HG03196 (cell line): ENCODE results near the gene GATD1.

ENCODE experiments used
- ATAC-seq: cut with Tn5 transposase; IDR thresholded peaks from one replicate; pipeline ENCODE4 v1.9.1; 2021; ENCODE audit not compliant: unreplicated experiment

GATD1 gene, protein sequence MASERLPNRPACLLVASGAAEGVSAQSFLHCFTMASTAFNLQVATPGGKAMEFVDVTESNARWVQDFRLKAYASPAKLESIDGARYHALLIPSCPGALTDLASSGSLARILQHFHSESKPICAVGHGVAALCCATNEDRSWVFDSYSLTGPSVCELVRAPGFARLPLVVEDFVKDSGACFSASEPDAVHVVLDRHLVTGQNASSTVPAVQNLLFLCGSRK

DNA sequence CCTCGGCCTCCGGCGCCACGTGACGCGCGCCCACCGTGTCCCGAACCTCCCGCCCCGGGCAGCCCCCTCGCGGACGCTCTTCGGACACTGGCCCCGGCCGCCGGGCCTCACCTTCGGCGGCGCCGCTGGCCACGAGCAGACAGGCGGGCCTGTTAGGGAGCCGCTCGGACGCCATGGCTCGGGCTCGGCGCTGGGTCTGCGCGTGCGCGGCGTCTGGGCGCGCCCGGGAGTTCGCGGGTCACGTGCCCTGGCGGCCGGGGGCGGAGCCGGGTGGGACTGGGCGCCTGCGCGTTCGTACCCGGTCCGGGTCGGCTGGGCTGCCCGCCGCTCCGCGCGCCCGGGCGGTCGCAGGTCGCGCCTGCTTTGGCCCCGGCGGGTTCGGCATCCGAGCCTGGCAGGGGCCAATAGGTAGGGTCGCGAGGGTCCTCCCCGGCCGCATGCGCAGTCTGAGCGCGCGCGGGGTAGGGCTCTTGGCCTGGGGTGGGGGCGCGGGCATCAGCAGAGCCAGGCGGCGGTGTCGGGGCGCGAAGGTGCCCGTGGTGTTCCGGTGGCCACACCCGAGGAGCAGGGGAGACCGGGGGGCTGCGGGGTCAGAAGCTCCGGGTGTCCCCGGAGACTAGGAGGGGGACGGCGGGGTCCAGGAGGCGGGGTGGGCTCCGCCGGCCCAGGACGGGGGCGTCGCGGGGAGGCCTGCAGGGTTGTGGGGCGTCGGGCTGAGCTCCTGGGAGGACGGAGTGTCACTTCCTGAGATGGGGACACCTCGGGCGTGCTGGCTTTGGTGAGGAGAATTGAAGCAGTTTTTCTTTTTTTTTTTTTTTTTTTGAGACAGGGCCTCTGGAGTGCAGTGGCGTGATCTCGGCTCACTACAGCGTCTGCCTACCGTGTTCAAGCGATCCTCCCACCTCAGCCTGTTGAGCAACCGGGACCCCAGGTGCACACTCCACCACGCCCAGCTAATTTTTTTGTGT, at the start of gene GATD1:
GATD1 (minus strand) TSS at position 200 of the 968 bp plus-strand sequence; CDS start at position 175, 25 bp downstream.
- peak; percentile 71 for ATAC-seq

DNA sequence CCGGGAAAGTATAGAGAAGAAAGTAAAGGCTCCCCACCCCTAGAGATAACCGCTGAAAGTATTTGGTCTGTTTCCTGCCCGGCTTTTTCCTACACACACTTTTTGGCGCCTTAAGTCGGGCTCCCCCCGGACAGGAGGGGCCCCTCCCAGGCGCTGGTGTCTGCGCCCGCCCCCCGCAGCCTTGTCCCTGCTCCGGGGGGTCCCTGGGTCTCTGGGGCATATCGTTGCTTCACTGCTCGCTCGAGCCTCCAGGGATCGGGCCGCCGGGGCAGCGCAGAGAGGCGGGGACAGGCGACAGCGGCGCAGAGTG, 49.5 kb upstream of the GATD1 start:
- no peak for ATAC-seq

DNA sequence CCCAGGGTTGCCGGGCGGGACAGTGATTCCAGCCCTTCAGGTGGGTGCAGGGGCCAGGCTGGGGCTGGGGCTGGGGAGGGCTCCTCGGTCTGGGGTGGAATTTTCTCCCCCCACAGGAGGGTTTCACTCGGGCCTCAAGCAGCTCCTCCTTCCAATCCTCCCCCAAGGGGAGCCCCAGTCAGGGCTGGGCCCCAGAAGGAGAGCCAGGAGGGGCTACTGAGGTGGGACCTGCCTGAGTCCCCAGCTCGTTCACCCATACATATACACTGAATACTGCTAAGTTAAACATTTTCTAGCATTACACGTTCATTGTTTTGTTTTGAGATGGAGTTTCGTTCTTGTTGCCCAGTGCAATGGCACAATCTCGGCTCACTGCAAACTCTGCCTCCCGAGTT, 48.9 kb upstream of the GATD1 start:
- ATAC-seq, result no peak

DNA sequence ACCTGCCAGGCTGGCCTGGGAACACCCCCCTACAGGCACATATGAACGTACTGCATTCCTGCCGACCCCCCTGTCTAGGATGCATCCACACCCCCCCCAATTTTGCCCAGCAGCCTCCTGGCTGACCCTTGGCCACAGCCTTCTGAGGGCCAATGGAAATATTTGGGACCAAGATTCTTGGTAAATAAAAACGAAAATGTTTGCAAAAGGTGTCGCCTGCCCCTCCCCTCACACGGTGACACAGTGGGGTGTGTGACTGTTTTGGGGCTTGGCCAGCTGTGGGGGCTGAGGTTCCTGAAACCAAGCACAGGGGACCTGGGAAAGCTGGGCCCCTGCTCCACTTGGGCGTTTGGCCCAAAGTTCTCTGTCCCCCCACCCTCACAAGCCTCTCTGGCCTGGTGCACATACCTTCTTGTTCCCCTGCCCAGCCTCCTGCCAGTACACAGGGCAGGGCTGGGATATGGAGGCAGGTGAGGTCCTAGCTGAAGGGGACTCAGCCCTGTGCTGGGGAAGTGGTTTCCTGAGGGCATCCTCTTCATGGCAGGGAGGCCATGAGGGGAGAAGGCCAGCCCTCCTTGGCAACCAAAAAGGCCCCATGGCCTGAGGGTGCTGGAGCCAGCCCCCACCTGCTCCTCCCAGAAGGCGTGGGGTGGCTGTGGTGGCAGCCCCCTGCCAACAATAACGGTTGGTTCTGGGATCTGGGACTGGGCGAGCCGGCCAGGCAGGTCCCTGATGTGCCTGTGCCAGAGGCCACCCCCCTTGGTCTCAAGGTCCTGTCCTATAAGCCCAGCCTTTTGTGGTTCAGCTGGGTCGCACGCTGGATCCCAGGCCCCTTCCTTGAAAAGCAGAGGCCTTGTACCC, 48.3 kb upstream of the GATD1 start:
- ATAC-seq, result no peak

DNA sequence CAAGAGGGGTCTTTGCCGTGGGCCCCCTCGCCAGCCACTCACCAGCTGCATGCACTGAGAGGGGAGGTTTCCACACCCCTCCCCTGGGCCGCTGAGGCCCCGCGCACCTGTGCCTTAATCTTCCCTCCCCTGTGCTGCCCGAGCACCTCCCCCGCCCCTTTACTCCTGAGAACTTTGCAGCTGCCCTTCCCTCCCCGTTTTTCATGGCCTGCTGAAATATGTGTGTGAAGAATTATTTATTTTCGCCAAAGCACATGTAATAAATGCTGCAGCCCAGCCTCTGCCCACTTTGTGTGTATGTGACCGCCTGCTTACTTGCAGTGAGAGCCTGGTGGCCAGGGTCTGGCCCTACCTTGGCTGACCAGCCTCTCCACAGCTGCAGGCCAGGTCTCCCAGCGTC, 47.7 kb upstream of the GATD1 start:
- no peak for ATAC-seq

DNA sequence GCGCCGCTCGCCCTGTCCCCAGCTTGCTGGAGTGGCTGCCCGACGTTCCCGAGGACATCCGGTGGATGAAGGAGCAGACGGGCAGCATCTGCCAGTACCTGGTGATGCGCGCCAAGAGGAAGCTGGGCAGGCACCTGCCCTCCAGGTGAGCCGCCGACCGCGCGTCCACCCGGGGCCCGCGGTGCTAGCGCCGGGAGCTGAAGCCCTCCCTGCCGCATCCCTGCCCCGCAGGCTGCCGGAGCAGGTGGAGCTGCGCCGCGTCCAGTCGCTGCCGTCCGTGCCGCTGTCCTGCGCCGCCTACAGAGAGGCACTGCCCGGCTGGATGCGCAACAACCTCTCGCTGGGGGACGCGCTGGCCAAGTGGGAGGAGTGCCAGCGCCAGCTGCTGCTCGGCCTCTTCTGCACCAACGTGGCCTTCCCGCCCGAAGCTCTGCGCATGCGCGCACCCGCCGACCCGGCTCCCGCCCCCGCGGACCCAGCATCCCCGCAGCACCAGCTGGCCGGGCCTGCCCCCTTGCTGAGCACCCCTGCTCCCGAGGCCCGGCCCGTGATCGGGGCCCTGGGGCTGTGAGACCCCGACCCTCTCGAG, 47.1 kb upstream of the GATD1 start:
- ATAC-seq, result no peak

DNA sequence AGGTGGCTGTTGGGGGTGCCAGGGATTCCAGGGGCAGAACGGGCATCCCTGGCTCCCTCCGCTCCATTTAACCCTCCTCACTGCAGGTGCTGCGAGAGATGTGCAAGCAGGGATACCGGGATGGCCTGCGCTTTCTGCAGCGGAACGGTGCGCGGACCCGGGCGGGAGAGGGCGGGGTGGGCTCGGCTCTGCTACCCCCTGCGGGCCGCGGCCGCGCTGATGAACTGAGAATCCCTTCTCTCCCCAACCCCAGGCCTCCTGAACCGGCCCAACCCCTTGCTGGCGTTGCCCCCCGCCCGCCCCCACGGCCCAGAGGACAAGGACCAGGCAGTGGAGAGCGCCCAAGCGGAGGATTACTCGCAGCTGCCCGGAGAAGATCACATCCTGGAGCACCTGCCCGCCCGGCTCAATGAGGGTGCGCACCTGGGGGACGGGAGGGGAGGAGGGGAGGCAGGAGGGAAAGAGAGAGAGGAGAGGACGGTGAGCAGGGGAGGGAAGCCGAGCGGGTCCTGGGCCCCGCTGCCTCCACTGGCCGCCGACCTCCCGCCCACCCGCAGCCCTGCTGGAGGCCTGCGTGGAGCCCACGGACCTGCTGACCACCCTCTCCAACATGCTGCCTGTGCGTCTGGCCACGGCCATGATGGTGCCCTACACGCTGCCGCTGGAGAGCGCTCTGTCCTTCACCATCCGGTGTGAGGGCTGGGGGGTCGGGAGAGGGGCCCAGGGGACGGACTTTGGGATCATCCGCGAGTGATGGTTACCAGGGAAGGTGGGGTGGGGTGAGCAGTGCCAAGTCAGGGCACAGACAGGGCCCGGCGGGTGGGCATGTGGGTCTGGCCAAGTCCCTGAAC, 46.4 kb upstream of the GATD1 start:
- ATAC-seq, result no peak

DNA sequence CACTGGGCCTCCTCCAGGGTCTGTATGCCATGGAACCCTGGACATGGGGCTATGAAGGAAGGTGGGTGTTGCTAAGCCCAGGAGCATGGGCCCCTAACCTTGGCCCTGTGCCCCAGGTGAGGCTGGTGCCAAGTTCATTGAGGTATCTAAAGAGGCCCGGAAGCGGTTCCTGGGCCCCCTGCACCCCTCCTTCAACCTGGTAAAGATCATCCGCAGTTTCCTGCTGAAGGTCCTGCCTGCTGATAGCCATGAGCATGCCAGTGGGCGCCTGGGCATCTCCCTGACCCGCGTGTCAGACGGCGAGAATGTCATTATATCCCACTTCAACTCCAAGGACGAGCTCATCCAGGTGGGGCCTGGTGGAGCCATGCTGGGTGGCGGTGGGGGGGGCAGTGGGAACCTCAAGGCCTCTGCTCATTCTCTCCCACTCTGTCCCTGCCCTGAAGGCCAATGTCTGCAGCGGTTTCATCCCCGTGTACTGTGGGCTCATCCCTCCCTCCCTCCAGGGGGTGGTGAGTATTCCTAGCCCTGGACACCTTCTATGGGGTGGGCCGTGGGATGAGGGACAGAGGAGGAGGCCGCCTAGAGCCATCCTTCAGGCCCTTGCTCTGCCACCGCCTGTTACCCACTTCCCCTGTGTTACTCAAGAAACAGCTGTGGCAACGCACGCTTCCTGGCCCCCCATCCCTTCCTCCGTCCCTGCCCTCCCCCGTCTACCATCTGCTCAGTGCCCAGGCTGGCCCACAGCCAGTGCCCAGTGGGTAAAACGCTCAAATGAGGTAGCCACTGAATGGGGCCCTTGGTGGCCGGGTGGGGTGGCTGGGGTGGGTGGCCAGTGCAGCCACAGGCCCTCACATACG, 44.5 kb upstream of the GATD1 start:
- ATAC-seq, result no peak

DNA sequence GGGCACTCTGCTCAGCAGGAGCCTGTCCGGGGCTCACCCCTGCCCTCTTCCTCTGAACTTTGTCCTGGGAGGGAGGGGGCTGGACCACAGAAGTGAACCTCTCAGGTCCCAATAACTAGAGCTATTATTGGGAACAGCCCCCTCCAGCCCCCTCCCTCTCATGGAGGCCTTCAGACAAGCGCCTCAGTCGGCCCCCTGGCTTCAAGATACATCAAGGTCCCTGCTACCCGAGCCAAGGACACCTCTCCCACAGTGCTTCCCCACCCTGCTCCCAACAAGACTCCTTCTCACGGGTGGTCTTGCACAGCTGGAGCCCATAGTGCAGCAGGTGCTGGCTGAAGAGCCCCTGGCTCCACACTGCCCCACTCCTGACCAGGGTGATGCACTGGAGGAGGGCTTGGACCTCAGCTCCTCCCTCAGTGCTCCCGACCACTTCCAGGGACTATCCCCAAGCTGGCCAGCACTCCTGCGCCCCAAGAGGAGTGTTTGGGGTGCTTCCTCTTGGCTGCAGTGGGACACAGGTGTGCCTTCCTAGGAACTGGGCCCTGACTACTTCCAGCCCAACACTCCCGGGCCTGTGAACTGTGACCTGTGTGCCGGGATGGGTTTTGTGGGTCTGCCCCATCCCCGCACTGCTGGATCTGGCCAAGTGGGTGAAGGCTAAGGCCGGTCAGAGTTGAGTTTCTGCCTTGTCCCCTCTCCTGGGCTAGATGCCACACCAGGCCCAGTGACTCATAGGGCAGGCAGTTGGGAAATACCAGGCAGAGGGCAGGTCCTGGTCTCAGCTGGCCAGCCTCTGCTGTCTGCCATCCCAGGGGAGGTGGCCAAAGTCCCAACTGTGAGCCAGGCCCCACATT, 43.6 kb upstream of the GATD1 start:
- no peak for ATAC-seq

DNA sequence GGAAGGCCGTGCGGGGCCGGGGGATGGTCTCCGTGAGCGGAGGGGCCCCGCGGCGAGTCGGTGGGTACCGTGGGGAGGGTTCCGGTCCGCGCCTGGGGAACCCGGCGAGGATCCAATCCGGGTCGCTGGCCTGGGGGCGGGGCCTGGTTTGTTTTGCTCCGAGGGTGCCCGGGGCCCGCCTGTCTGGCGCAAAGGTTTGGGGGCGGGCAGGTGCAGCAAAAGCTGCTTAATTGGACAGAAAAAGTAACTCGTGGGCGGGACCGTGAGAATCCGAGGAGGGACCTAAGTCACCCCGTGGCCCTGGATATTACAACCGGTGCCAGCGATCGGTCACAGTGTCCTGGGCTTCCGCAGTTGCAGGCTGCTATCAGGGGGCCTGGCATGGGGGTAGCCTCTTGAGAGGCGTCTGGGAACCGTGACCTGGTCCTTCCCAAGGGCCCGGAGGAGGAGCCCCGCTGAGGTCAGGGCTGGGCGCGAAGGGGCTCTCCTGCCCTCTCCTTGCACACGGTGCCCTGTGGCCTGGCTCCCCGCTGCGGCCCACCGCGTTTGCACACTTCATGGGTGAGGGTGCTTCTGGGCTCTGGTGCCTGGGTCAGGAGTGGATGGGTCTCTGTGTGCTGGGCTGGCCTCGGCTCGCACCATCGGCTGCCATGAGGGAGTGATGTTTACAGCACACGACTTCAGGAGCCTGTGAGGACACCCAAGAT, 42.8 kb upstream of the GATD1 start:
- peak; percentile 58 for ATAC-seq

DNA sequence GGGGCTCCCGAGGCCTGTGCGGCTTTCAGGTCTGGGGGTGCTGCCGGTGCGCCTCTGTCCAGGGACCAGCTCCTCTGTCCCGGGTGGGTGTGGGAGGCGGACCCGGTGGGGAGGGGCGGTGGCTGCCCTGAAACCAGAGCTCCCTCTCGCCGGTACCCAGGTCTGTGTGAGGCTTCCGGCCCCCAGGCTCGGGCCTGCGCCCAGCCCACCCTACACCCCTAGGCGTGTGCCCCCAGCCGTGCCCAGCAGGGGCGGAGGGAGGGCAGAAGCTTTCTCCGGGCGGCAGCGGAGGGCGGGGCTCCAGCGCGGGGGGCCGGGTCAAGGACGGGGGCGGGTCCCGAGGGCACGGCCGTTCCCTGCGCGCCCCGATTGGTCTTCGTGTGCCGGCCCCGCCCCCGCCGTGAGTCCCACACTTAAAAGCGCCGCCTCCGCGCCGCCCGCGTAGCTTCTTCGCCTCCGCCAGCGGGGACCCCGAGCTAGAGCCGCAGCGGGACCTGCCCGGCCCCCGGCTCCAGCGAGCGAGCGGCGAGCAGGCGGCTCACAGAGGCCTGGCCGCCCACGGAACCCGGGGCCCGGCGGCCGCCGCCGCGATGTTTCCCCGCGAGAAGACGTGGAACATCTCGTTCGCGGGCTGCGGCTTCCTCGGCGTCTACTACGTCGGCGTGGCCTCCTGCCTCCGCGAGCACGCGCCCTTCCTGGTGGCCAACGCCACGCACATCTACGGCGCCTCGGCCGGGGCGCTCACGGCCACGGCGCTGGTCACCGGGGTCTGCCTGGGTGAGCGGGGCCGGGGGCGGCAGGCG, 42.0 kb upstream of the GATD1 start:
- peak; percentile 47 for ATAC-seq

DNA sequence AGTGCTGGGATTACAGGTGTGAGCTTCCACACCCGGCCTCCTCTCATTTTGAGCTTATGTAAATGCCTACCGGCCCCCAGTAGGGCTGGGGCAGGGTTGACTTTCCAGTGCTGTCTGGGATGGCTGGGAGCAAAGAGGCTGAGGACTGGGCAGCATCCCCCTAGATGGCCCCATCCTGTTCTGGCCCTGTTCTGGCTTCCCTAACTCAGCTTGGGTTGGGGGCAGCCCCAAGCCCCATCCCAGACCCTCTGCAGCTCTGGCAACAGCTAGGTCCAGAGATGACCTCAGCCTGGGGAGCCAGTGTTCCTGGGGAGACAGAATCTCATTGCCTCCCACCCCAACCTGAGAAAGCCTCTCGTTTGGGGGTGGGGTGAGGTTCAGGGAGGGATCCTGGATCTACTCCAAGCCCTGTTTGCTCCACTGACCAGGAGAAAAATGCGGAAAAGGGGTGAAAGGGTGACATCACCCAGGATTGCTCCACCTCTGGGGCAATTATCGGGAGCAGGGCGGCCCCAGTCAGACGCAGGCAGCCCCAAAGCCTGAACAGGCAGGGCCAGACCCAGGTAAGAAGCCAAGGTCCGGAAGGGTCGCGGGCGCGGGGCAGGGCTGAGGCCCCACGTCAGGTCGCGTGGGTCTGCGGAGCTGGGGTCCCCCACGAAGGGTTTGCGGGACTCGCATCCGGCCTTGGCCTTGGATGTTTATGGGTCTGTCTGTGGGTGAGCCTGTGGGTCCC, 41.3 kb upstream of the GATD1 start, which contains the start of gene PNPLA2:
PNPLA2 (plus strand) TSS at position 519 of the 733 bp plus-strand sequence. CDS start 805 bp downstream, outside the sequence.
- no peak for ATAC-seq

DNA sequence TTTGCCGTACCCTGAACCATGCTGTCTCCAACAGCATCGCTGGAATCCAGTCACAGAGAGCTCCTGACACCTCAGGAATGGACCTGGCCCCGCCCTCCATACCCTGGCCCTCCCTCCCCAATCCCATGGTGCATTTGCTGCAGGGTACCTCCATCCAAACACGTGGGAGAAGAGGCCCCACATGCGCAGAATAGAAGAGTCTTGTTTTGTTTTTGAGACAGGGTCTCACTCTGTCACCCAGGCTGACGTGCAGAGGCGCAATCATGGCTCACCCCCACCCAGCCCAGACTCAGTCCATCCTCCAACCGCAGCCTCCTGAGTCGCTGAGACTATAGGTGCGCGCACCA, 39.1 kb upstream of the GATD1 start:
- ATAC-seq, result no peak

DNA sequence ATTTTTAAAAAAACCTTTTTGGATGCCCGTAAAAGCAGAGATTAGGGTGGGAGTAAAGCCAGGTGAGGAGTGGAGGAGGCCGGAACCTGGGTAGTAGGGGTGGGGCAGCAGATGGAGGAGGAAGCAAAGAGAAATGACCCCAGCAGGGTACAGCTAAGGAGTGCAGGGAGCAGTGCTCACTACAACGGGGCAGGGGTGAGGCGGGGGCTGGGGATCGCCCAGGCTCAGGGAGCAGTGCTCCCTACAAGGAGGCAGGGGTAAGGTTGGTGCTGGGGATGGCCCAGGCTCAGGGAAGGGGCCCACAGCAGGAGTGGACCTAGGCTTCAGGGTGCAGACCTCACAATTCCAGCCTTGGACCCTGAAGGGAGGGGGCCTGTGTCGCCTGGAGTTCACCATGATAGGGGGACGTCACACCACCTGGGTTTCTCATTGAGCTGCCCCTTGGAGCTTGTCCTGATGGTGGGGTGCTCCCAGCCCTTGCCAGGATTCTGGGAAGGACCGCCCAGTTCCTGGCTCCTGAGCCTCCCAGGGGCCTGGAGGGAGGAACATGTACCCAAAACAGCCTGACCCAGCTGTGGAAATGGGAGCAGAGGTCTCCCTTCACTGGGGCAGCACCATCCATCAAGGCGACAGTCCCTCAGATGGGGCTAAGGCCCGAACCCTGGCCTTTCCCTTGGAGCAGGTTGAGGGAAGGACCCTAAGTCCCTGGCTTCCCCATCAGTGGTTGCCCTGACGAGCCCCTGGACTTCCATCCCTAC, 38.6 kb upstream of the GATD1 start:
- ATAC-seq, result no peak

DNA sequence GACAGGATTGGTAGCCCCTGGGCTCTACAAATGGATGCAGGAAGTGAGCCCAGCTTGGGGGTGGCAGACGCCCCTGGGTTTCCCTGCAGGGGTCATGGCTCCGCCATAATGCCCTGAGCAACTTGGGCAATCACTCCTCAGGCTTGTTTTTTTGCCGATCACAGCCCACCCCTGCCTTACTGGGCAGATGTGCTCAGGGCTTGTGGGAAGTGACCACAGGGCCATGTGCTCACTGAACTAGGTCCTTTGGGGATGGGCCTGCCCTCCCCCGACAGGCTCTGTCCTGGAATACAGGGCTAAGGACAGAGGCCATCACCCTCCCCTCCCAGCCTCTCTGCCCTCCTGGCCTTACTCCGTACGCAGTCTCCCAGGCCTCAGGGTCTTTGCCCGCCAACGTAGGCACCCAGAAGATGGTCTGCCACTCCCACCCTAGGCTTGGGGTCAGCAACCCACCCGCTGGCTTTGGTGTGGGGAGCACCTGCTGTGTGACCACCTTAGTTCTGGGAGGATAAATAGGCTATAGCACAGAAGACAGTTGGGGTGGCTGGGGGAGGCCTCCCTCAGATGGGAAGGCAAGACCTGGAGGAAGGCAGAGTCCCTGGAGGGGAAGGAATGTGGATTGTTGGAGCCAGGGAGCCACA, 36.3 kb upstream of the GATD1 start:
- no peak for ATAC-seq
